H1 (cell line): ENCODE results near the gene TOB1. TPM values are rescaled to one million over a fixed set of nuclear protein-coding genes. Genes with fewer than 3 reads are reported as not detected.
A peak's percentile ranks its signal among the peaks of the same experiment; 100 is the strongest.

Source experiments
- BCL11A ChIP-seq, 2 experiments: IDR thresholded peaks; one replicate each; pipeline ENCODE4 v1.6.1; 2011; ENCODE audit warnings: low read depth in 2 of 2, low read length in 2 of 2, mild to moderate bottlenecking in 2 of 2
- CEBPB ChIP-seq: IDR thresholded peaks from 2 replicates; pipeline ENCODE4 v1.6.1; 2012; ENCODE audit warnings: low read depth, low read length
- CREB1 ChIP-seq: IDR thresholded peaks from 2 replicates; pipeline ENCODE4 v1.6.1; 2012; ENCODE audit warnings: inconsistent platforms
- GABPA ChIP-seq: IDR thresholded peaks from 2 replicates; pipeline ENCODE4 v1.6.1; 2011; ENCODE audit warnings: mild to moderate bottlenecking, low read length, moderate library complexity, borderline replicate concordance; ENCODE audit not compliant: insufficient read depth
- HDAC2 ChIP-seq, 2 experiments: fragments of 300-600 bp in 1 of 2; sonication (generic) in 1 of 2; IDR thresholded peaks; 2 replicates each; pipeline ENCODE4 v1.6.1; 2011 to 2012; ENCODE audit warnings: low read depth in 2 of 2, low read length in 2 of 2, mild to moderate bottlenecking in 2 of 2, moderate library complexity in 2 of 2, borderline replicate concordance in 1 of 2, inconsistent platforms in 1 of 2
- KDM4A ChIP-seq: IDR thresholded peaks from one replicate; pipeline ENCODE4 v1.7.1; 2012; ENCODE audit warnings: low read depth, mild to moderate bottlenecking, moderate library complexity, low read length, inconsistent platforms; ENCODE audit not compliant: severe bottlenecking
- MAX ChIP-seq: IDR thresholded peaks from 2 replicates; pipeline ENCODE4 v1.6.1; 2012; ENCODE audit warnings: inconsistent platforms
- NRF1 ChIP-seq: IDR thresholded peaks from 2 replicates; pipeline ENCODE4 v1.6.1; 2011; ENCODE audit warnings: mild to moderate bottlenecking, low read depth, low read length, improper control_type of control experiment
- PHF8 ChIP-seq: fragments of 200-600 bp; sonication (generic); conservative IDR thresholded peaks from 2 replicates; pipeline ENCODE4 v1.7.1; 2012; ENCODE audit warnings: low read depth, mild to moderate bottlenecking, inconsistent platforms, low read length, moderate library complexity
- POLR2AphosphoS5 ChIP-seq: IDR thresholded peaks from 2 replicates; pipeline ENCODE4 v1.6.1; 2011; ENCODE audit warnings: low read depth, low read length
- SIN3A ChIP-seq, 2 experiments: IDR thresholded peaks in 1 of 2; conservative IDR thresholded peaks in 1 of 2; 2 replicates each; pipeline ENCODE4 v1.6.1; 2011 to 2012; ENCODE audit warnings: low read length in 2 of 2, improper control_type of control experiment in 1 of 2, low read depth in 1 of 2, mild to moderate bottlenecking in 1 of 2
- SP1 ChIP-seq: IDR thresholded peaks from 2 replicates; pipeline ENCODE4 v1.6.1; 2011; ENCODE audit warnings: low read depth, low read length
- TBP ChIP-seq: IDR thresholded peaks from 2 replicates; pipeline ENCODE4 v1.6.1; 2011; ENCODE audit warnings: low read depth, low read length, improper control_type of control experiment
- TCF12 ChIP-seq: IDR thresholded peaks from 2 replicates; pipeline ENCODE4 v1.6.1; 2011; ENCODE audit warnings: low read depth, mild to moderate bottlenecking, low read length
- TEAD4 ChIP-seq: IDR thresholded peaks from 2 replicates; pipeline ENCODE4 v1.6.1; 2012; ENCODE audit warnings: low read depth, low read length, inconsistent platforms, mixed read lengths
- polyA plus RNA-seq, 7 experiments: library from polyadenylated mRNA; depleted of rRNA in 3 of 7; stranded (reverse) in 5 of 7; unstranded in 2 of 7; fragments of >200 nt in 5 of 7; fragments of 200-250 nt in 2 of 7; gene quantifications; 1 replicate in 5 of 7; 2 replicates in 1 of 7; 4 replicates in 1 of 7; pipeline versions ENCODE4 v1.2.1 to v1.2.3, GENCODE V29; 2011 to 2013; ENCODE audit warnings: missing spikeins in 2 of 7, mixed read lengths in 2 of 7
- total RNA-seq: library from RNA; stranded (reverse); fragmentation: NEBNext Ultra II Directional; extraction: Animal tissue kit (Norgen Biotek cat#: 25700); gene quantifications from 2 replicates; pipeline ENCODE4 v1.2.1, GENCODE V29; 2021
- TF ChIP-seq, protein P1 (sequence below), 3 experiments: IDR thresholded peaks; 1 replicate in 2 of 3; 2 replicates in 1 of 3; pipeline versions ENCODE4 v1.5.1 to v1.6.1; 2011; ENCODE audit warnings: low read length in 3 of 3, mild to moderate bottlenecking in 3 of 3, inconsistent platforms in 2 of 3, low read depth in 1 of 3, moderate library complexity in 1 of 3; ENCODE audit not compliant: insufficient read depth in 1 of 3; ENCODE audit errors: control extremely low read depth in 1 of 3
- TF ChIP-seq, protein P2 (sequence below): IDR thresholded peaks from 2 replicates; pipeline ENCODE4 v1.6.1; 2011; ENCODE audit warnings: low read depth, mild to moderate bottlenecking, low read length; ENCODE audit not compliant: insufficient read depth

Gene TOB1
- total and polyA plus RNA-seq, 2 of the 8 experiments (the other 6 are each of a cell fraction or from before 2014, with no cell fraction given): 14.4 to 20.8 TPM

- TF ChIP-seq POLR2AphosphoS5: no peak
- TF ChIP-seq KDM4A: no peak
- no peak for TF ChIP-seq SIN3A (conservative IDR thresholded peaks at IDR 0.05 in 1 of 2, IDR thresholded peaks at IDR 0.05 in 1 of 2; ENCODE audit: low read depth in 1 of 2, low read length in 2 of 2)
- peak; percentile 60; the same call in 1 of the 2 replicates for TF ChIP-seq MAX
- peak; percentile 21; the same call in 1 of the 2 replicates for TF ChIP-seq CREB1
- TF ChIP-seq CEBPB: no peak
- TF ChIP-seq TCF12: 0 out of 2 replicates have a peak, but pooled peaks have one; percentile 33
- TF ChIP-seq BCL11A (IDR thresholded peaks at IDR 0.05; ENCODE audit: low read depth in 2 of 2, low read length in 2 of 2): no peak
- TF ChIP-seq, protein P1, sequence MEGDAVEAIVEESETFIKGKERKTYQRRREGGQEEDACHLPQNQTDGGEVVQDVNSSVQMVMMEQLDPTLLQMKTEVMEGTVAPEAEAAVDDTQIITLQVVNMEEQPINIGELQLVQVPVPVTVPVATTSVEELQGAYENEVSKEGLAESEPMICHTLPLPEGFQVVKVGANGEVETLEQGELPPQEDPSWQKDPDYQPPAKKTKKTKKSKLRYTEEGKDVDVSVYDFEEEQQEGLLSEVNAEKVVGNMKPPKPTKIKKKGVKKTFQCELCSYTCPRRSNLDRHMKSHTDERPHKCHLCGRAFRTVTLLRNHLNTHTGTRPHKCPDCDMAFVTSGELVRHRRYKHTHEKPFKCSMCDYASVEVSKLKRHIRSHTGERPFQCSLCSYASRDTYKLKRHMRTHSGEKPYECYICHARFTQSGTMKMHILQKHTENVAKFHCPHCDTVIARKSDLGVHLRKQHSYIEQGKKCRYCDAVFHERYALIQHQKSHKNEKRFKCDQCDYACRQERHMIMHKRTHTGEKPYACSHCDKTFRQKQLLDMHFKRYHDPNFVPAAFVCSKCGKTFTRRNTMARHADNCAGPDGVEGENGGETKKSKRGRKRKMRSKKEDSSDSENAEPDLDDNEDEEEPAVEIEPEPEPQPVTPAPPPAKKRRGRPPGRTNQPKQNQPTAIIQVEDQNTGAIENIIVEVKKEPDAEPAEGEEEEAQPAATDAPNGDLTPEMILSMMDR (IDR thresholded peaks at IDR 0.05; ENCODE audit: control extremely low read depth in 1 of 3, insufficient read depth in 1 of 3, low read depth in 1 of 3, low read length in 3 of 3): peak; percentile 7 to 31 (median 24); a peak in 3 of 4 replicates
- no peak for TF ChIP-seq NRF1
- TF ChIP-seq, protein P2, sequence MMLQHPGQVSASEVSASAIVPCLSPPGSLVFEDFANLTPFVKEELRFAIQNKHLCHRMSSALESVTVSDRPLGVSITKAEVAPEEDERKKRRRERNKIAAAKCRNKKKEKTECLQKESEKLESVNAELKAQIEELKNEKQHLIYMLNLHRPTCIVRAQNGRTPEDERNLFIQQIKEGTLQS: no peak
- peak; percentile 53; the same call in 1 of the 2 replicates for TF ChIP-seq SP1
- TF ChIP-seq GABPA: no peak
- no peak for TF ChIP-seq PHF8
- peak; percentile 57; the same call in 1 of the 2 replicates for TF ChIP-seq TEAD4
- TF ChIP-seq TBP: no peak
- TF ChIP-seq HDAC2 (IDR thresholded peaks at IDR 0.05; ENCODE audit: borderline replicate concordance in 1 of 2, low read depth in 2 of 2, low read length in 2 of 2): peak in 1 of 2 experiments; percentile 45; a peak in 1 of 4 replicates
Observed at GRCh38 chr17:50908860-50909764, 43.0 kb upstream of the TOB1 start (continued).
